GM12864 (cell line): Measurements from ENCODE around the gene MGMT.

Experiments
- DNase-seq: peaks from one replicate; pipeline ENCODE4 v3.0.0-alpha.2; 2011; ENCODE audit warnings: low read depth
- H3K4me3 ChIP-seq: 2 replicates; pipeline ENCODE4 v1.5.1; 2011; ENCODE audit warnings: mild to moderate bottlenecking, low read depth, low read length, control low read depth
- TF ChIP-seq, protein P1 (sequence below): IDR thresholded peaks from 2 replicates; pipeline ENCODE4 v1.5.1; 2011; ENCODE audit warnings: low read depth, mild to moderate bottlenecking, moderate library complexity, low read length, control low read depth, inconsistent platforms; ENCODE audit errors: missing control alignments

Gene MGMT

GRCh38 chr10:129754211-129755050 is 287.4 kb downstream of the MGMT start:
- no peak overlapping the region for H3K4me3 ChIP-seq
- DNase-seq = no peak
- TF ChIP-seq, protein P1, sequence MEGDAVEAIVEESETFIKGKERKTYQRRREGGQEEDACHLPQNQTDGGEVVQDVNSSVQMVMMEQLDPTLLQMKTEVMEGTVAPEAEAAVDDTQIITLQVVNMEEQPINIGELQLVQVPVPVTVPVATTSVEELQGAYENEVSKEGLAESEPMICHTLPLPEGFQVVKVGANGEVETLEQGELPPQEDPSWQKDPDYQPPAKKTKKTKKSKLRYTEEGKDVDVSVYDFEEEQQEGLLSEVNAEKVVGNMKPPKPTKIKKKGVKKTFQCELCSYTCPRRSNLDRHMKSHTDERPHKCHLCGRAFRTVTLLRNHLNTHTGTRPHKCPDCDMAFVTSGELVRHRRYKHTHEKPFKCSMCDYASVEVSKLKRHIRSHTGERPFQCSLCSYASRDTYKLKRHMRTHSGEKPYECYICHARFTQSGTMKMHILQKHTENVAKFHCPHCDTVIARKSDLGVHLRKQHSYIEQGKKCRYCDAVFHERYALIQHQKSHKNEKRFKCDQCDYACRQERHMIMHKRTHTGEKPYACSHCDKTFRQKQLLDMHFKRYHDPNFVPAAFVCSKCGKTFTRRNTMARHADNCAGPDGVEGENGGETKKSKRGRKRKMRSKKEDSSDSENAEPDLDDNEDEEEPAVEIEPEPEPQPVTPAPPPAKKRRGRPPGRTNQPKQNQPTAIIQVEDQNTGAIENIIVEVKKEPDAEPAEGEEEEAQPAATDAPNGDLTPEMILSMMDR = no peak

GRCh38 chr10:129755158-129755591 is 288.1 kb downstream of the MGMT start:
- TF ChIP-seq, protein P1 = no peak
- DNase-seq = no peak
- no peak overlapping the region for H3K4me3 ChIP-seq

- H3K4me3 ChIP-seq = no peak overlapping the region
- TF ChIP-seq, protein P1 = no peak
- DNase-seq = no peak
These were observed 288.6 kb downstream of the MGMT start for GRCh38 chr10:129755621-129756020.

GRCh38 chr10:129756912-129757901 is 290.2 kb downstream of the MGMT start:
- no peak for DNase-seq
- TF ChIP-seq, protein P1 = no peak
- H3K4me3 ChIP-seq = no peak overlapping the region

- TF ChIP-seq, protein P1 = no peak
- no peak overlapping the region for H3K4me3 ChIP-seq
- no peak for DNase-seq
These were observed 291.4 kb downstream of the MGMT start for GRCh38 chr10:129758207-129759021.
